NCI-H1092 (cell line): ENCODE measurements around the gene ZNF462.

ENCODE experiments used
- DNase-seq: peaks from one replicate; lab custom pipeline; 2025; lab: John Stamatoyannopoulos, UW

ZNF462 gene

GRCh38 chr9:107005201-107005600 lies 142.2 kb downstream of the ZNF462 start:
- no peak for DNase-seq

DNA sequence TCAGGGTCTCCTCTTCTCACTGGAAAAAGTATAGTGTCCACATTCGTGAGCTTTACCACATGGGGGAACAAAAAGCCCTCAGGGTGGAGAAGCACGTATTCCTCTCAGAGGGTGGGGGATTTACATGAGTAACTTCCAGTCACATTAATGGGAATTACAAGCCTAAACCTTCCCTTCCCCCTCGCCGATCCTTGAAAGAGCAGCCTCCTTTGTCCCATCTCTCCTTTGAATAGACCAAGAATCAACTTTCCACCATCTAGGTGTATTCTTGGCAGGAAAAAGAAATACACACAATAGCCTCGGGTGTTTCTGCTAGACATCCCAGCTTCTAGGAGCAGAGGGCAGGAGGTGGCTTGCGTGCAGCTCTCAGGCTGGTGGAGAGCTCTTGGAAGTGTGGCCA lies 144.4 kb downstream of the ZNF462 start:
- DNase-seq: no peak

DNA sequence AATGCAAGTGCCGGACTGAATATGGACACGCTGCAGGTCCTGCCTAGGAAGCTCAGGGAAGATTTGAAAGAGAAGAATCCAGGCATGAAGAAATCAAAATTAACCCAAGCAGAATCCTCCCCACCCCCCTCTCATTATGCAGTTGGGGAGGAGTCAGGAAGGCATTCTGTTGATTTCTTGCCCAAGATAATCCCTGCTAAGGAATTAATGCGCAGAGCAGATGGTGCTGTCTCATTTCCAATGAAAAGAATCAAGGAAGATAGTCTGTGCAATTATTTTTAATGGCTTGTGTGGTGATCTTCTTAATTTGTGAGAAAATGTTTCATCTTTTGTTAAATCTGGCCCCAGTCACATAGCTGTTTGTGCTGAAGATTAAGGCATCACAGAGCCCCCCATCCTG lies 145.0 kb downstream of the ZNF462 start:
- no peak for DNase-seq

GRCh38 chr9:107008447-107008846 lies 145.5 kb downstream of the ZNF462 start:
- DNase-seq: no peak

- DNase-seq: no peak
These were observed 153.4 kb downstream of the ZNF462 start for GRCh38 chr9:107016383-107016782.

DNA sequence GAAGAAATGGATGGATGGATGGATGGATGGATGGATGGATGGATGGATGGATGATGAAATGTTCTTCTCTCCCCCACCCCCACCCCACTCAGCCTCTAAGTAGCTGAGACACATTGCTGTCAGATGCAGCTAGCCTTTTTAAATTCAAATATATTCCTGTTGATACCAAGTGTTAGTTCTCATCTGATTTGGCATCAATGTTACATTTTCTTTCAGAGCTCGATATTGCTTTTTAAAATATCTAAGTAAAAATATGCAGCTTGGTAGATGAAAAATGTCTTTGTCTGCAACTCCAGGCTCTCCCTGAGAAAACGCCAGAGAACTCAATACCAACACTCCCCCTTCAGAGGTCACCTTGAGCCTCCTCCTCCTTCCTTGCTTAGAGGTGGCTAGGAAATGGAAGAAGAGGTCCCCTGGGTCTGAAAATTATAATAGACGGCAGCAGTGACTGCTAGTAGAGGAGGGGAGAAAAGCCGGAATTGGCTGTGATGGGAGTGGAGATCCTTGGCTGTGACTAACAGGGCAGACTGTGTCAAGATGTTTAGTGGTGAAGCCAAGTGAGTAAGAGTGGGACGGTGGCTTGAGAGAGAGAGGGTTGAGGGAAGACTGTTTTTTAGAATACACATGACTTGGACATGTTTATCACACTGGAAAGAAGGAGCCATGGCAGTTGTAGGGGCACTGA lies 156.0 kb downstream of the ZNF462 start:
- DNase-seq: no peak

DNA sequence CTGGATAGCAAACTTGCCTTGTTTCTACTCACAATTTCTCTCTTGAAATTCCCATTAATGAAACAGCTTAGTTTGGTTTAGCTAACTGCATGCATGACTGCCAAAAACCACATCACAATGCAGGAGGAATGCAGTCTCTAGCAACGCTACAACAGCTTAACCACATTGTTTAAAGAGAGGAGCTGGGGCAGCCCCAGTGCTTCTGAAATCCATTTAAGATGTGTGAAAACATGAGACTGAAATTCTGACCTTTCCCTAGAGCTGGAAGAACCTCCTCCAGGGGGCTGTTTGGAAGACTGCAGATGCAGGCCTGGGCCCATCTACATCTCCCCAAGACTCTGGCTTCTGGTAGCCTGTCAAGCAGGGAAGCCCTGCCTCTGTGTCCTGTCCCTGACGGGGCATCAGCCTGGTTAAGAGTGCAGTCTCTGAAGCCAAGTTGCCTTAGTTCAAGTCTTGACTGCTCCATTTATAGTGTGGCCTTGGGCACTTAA lies 157.1 kb downstream of the ZNF462 start:
- DNase-seq: no peak

- no peak for DNase-seq
These were observed 161.2 kb downstream of the ZNF462 start for GRCh38 chr9:107024193-107024592.

GRCh38 chr9:107025260-107026035 lies 162.5 kb downstream of the ZNF462 start:
- DNase-seq: no peak

GRCh38 chr9:107029146-107029545 lies 166.2 kb downstream of the ZNF462 start:
- no peak for DNase-seq

- DNase-seq: no peak
These were observed 171.0 kb downstream of the ZNF462 start for GRCh38 chr9:107033966-107034365.

DNA sequence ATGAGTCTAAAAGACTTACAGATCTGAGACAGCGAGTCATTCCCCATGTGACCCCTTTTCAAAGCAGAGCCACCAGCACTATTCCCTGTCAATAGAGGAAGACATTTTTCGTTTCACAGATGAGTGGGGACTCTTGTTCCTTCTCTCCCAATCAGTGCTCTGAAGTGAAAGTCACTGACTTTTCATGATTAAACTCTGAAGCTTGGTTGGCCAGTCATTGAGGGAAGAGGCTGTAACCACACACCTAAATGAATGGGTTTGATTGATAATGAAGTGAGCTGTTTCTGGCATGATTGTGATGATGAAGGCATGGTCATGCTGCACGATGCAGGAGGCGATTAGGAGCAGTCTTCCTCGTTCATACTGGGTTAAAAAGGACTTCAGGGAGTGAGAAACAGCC lies 171.9 kb downstream of the ZNF462 start:
- no peak for DNase-seq

DNA sequence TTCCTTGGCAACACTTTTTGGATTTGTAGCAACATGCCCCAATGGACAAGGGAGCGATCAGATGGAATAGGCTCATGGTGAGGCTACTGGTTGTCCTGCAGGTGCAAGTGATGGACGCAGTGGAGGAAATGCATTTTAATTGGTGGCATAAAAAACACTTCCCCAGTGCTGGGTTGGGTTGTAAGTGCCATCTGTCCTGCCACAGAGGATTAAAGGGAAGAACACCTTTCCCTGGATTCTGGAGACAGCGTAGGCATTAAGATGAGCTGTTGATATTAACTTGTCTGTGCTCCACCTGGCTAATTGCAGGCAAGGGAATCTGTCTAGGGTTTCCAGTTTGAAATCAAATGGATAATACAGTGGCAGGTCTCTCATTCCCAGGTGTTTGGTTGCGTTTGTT lies 173.4 kb downstream of the ZNF462 start:
- DNase-seq: no peak

DNA sequence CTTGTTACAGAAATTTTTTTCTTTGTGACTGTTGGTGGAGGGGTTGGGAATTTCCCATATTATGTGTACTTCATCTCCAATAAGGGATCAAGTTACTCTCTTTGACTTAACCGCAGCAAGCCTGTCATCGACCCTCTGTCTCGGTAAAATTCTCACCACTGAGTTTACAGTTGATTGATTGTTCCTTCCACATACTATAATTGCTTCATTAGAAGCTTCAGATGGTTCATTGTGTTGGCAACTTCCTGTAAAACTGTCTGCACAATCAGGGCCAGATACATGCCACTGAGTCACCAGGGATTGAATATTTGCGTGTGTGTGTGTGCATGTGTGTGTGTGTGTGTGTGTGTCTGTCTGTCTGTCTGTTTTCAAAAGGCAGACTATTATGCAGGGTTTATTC lies 176.6 kb downstream of the ZNF462 start:
- no peak for DNase-seq

- DNase-seq: no peak
These were observed 179.6 kb downstream of the ZNF462 start for GRCh38 chr9:107042606-107043005.

DNA sequence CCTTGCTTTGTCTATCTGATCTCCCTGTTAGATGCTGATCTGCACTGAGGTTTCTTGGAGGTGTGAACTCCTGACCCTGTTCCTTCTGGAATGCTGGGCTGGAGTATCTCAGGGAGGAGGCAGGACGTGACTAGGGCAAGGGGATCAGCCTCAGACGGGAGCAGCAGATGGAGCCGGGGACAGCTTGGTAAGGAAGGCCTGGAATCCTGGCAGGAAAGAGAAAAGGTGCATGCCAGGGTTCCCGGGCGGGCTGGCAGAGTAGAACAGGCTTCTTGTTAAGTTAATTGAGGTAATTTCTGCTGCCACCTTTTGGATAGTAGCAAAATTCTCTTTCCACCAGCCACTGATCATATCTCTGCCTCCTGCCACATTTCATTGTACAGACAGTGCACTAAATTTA lies 180.9 kb downstream of the ZNF462 start:
- DNase-seq: no peak

DNA sequence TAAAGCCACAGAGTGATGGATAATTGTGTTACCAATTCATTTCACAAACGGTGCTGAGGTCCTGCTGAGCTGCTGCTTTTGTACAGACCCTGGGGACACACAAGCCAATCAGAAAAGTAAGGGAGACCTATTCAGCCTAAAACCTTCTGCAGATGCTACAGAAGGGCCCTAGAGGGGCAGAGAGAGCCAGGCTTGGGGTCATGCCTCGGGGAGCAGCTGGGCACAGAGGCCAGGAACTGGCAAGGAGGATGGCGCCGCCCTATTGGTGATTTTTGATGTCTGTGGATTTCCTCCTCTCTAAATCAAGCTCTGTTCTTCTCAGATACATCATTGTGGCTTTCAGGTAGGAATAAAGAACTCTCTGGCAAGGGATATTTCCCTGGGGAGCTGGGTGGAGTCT lies 181.9 kb downstream of the ZNF462 start:
- no peak for DNase-seq

DNA sequence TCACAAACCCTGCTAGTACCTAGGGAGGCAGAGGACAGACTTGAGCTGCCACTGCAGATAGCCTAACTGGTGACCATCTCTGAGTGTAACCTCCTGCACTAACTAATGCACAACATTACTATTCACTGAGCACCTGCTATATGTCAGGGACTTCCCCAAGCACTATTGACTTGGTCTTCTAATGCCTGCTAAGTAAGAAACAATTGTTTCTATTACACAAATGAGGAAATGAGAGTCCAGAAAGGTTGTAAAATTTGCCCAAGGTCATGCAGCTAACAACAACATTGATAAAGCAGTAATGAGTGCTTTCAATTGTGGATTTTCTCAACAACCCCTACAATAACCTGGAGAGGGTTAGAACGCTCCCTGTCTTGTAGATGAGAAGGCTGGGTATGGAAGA lies 183.7 kb downstream of the ZNF462 start:
- DNase-seq: no peak

DNA sequence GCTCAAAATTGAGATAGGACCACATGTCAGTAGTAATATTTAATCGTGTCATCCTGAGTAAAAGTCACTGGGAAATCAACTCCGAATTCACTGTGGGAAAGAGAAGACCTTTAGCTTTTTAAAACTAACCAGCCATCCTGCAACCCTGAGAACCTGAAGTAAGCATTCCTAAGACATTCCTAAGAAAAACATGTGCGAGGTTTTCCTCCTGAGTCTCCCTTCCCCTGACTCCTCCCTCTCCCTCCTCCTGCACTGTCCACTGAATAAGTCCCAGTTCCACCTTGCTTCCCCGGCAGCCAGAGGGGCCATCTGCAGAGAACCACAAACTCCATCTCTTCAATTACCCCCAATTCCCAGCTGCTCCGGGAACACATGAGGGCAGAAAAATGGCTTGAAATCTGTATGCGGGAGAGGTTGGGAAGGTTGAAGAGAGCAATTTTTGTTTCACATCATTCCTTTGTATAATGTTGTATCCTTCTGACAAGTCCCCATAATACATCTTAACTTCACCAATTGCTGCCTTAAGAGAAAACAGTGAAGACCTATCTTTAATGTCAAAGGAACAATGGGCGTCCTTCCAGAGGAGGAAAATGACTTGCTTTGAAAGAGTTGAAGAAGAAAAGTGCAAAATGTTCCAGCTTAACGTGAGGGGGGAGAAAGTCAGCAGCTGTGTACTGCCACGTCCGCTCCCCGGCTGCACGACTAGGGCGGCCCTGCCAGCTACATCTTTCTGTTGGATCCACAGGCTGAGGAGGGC lies 186.3 kb downstream of the ZNF462 start:
- no peak for DNase-seq

DNA sequence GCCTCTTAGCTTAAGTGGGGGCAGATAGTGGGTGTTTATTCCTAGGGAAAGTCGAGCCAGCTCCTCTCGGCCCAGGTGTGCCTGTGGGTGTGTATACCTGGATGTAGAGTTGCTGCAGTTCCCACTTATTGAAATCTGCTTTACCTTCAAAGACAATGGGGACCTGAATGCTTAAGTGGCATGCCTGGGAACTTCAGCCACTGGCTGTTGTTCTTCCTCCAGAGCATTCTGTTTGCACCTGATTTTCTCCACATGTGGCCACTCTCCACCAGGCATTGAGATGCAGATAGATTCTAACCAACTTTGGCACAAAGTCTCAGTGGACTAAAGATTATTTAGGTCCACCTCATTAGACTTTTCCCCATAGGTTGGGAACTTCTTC lies 186.8 kb downstream of the ZNF462 start:
- DNase-seq: no peak

GRCh38 chr9:107051392-107051791 lies 188.4 kb downstream of the ZNF462 start:
- no peak for DNase-seq

DNA sequence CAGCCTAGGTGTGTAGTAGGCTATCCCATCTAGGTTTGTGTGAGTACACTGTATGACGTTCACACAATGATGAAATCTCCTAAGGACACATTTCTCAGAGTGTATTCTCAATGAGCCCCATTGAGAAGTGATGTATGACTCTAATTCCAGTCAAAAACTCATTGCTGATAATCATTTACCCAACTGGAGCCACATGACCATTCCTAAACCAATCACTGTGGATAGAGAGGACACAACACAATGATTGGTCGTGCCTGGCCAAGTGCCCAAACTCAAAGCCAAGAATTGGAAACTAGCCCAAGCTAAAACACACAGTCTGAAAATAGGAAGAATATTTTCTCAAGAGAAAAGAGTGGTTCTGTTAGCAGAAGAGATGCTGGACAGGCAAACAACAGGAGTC lies 191.2 kb downstream of the ZNF462 start:
- DNase-seq: no peak

GRCh38 chr9:107059220-107059619 lies 196.3 kb downstream of the ZNF462 start:
- no peak for DNase-seq
